T-helper 1 cell (primary cell): Measurements from ENCODE around the gene SEMA3E.
"Not testable (repeated sequence)": the region's sequence is repeated elsewhere in the genome, so short reads cannot be mapped to it uniquely, and the experiment has no call there.

Source experiments
- DNase-seq, 5 donors: peaks; one replicate each; pipeline ENCODE4 v3.0.0-alpha.2; 2012 to 2020

SEMA3E gene

GRCh38 chr7:83552556-83552955 is 96.4 kb downstream of the SEMA3E start:
- not testable (repeated sequence) for DNase-seq

- no peak for DNase-seq
Measured at GRCh38 chr7:83550100-83550499, 98.8 kb downstream of the SEMA3E start.

GRCh38 chr7:83548250-83548649 is 100.7 kb downstream of the SEMA3E start:
- no peak for DNase-seq

- DNase-seq: no peak
Measured at GRCh38 chr7:83547526-83547925, 101.4 kb downstream of the SEMA3E start.

GRCh38 chr7:83546586-83546985 is 102.4 kb downstream of the SEMA3E start:
- DNase-seq: no peak

- DNase-seq: no peak
Measured at GRCh38 chr7:83541187-83541960, 107.6 kb downstream of the SEMA3E start.

- no peak for DNase-seq
Measured at GRCh38 chr7:83534488-83534887, 114.5 kb downstream of the SEMA3E start.

- no peak for DNase-seq
Measured at GRCh38 chr7:83532219-83532618, 116.7 kb downstream of the SEMA3E start.

GRCh38 chr7:83531766-83532165 is 117.2 kb downstream of the SEMA3E start:
- no peak for DNase-seq

GRCh38 chr7:83528925-83529423 is 120.0 kb downstream of the SEMA3E start:
- DNase-seq: no peak

GRCh38 chr7:83524277-83525075 is 124.5 kb downstream of the SEMA3E start:
- no peak for DNase-seq

- DNase-seq: no peak
Measured at GRCh38 chr7:83520726-83521125, 128.2 kb downstream of the SEMA3E start.

GRCh38 chr7:83519240-83519639 is 129.7 kb downstream of the SEMA3E start:
- DNase-seq: no peak

- DNase-seq: no peak
Measured at GRCh38 chr7:83517035-83517700, 131.8 kb downstream of the SEMA3E start.

GRCh38 chr7:83514977-83515376 is 134.0 kb downstream of the SEMA3E start:
- DNase-seq: no peak

GRCh38 chr7:83509255-83510021 is 139.5 kb downstream of the SEMA3E start:
- no peak for DNase-seq

- DNase-seq: no peak
Measured at GRCh38 chr7:83504330-83504729, 144.6 kb downstream of the SEMA3E start.

- no peak for DNase-seq
Measured at GRCh38 chr7:83502636-83503035, 146.3 kb downstream of the SEMA3E start.

- no peak for DNase-seq
Measured at GRCh38 chr7:83494683-83495082, 154.3 kb downstream of the SEMA3E start.

GRCh38 chr7:83492802-83493201 is 156.1 kb downstream of the SEMA3E start:
- no peak for DNase-seq

GRCh38 chr7:83487801-83488200 is 161.1 kb downstream of the SEMA3E start:
- DNase-seq: no peak

GRCh38 chr7:83486957-83487356 is 162.0 kb downstream of the SEMA3E start:
- no peak for DNase-seq

- no peak for DNase-seq
Measured at GRCh38 chr7:83486536-83486935, 162.4 kb downstream of the SEMA3E start.
